ENCODE data around the gene TIGAR. TPM values are rescaled to one million over a fixed set of nuclear protein-coding genes. Genes with fewer than 3 reads are reported as not detected.

The TIGAR gene
- total and polyA plus RNA-seq, 2 donors (not counting 3 experiments of a cell fraction or from before 2014, with no cell fraction given) = 5.6 to 31.2 TPM

DNA sequence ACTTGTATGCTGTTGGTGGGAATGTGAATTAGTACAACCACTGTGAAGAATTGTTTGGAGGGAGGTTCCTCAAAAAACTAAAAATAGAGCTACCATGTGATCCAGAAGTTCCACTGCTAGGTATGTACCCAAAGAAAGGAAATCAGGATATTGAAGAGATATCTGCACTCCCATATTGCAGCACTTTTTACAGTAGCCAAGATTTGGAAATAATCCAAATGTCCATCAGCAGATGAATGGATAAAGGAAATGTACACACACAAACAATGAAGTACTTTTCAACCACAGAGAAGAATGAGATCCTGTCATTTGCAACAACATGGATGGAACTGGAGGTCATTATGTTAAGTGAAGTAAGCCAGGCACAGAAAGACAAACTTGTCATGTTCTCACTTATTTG, 25.9 kb downstream of the TIGAR start:
- ChIA-PET POLR2A (no interaction called here), CTCF (no interaction called here)
- H3K9ac ChIP-seq (replicated peaks; ENCODE audit: extremely low read depth, insufficient read depth, low read length) = no peak overlapping the region
- no peak overlapping the region for H3K4me2 ChIP-seq (ENCODE audit: insufficient read depth, low read length)
- H3K79me2 ChIP-seq (ENCODE audit: control insufficient read depth, insufficient read depth, low read length) = no peaks in the 10 kb centered on the region
- peak; percentile 4 for FAIRE-seq
- H3K9me3 ChIP-seq (replicated peaks; ENCODE audit: control insufficient read depth, insufficient read depth, low read length) = no peaks in the 10 kb centered on the region
- intact Hi-C loops (cut with micrococcal nuclease) = no loop called here
- no peaks in the 10 kb centered on the region for H4K20me1 ChIP-seq (replicated peaks; ENCODE audit: control insufficient read depth, extremely low read depth, insufficient read depth, low read length)
- no peaks in the 10 kb centered on the region for H3K4me1 ChIP-seq (ENCODE audit: control insufficient read depth, extremely low read depth, insufficient read depth, low read length)
- H3K27ac ChIP-seq (ENCODE audit: insufficient read depth, low read depth, low read length) = no peak overlapping the region
- H3K9me1 ChIP-seq (replicated peaks; ENCODE audit: control insufficient read depth, extremely low read depth, insufficient read depth, low read length) = no peaks in the 10 kb centered on the region
- peaks cover 3 to 4% of the 10 kb centered on the region in 2 experiments for H3K36me3 ChIP-seq (ENCODE audit: control insufficient read depth in 2 of 2, extremely low read depth in 1 of 2, insufficient read depth in 2 of 2, low read length in 2 of 2)
- H2AFZ ChIP-seq (ENCODE audit: low read depth, low read length) = no peak overlapping the region
- peak; percentile 9 for DNase-seq (ENCODE audit: low read depth, low spot score)
- TF ChIP-seq MYC (IDR thresholded peaks at IDR 0.05; ENCODE audit: low read depth, low read length) = no peak
- TF ChIP-seq, protein P1, sequence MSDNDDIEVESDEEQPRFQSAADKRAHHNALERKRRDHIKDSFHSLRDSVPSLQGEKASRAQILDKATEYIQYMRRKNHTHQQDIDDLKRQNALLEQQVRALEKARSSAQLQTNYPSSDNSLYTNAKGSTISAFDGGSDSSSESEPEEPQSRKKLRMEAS (IDR thresholded peaks at IDR 0.05; ENCODE audit: insufficient read depth, insufficient read length) = no peak
- no peak for TF ChIP-seq EZH2 (IDR thresholded peaks at IDR 0.05; ENCODE audit: borderline replicate concordance, low read depth, low read length, severe bottlenecking)
- TF ChIP-seq GATA2 (IDR thresholded peaks at IDR 0.05; ENCODE audit: insufficient read depth, insufficient read length, low read depth, low read length) = no peak
- no peak for TF ChIP-seq JUN (IDR thresholded peaks at IDR 0.05; ENCODE audit: borderline replicate concordance, insufficient read depth, insufficient read length, low read depth)
- TF ChIP-seq, protein P2, sequence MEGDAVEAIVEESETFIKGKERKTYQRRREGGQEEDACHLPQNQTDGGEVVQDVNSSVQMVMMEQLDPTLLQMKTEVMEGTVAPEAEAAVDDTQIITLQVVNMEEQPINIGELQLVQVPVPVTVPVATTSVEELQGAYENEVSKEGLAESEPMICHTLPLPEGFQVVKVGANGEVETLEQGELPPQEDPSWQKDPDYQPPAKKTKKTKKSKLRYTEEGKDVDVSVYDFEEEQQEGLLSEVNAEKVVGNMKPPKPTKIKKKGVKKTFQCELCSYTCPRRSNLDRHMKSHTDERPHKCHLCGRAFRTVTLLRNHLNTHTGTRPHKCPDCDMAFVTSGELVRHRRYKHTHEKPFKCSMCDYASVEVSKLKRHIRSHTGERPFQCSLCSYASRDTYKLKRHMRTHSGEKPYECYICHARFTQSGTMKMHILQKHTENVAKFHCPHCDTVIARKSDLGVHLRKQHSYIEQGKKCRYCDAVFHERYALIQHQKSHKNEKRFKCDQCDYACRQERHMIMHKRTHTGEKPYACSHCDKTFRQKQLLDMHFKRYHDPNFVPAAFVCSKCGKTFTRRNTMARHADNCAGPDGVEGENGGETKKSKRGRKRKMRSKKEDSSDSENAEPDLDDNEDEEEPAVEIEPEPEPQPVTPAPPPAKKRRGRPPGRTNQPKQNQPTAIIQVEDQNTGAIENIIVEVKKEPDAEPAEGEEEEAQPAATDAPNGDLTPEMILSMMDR (IDR thresholded peaks at IDR 0.05; ENCODE audit: extremely low read depth in 1 of 2, insufficient read depth in 1 of 2, low read depth in 1 of 2, low read length in 2 of 2) = no peak
- TF ChIP-seq POLR2A (IDR thresholded peaks at IDR 0.05; ENCODE audit: low read depth, low read length) = no peak
- no peak for TF ChIP-seq POLR2AphosphoS5 (IDR thresholded peaks at IDR 0.05; ENCODE audit: insufficient read depth, low read depth, low read length)
- TF ChIP-seq FOS (IDR thresholded peaks at IDR 0.05; ENCODE audit: borderline replicate concordance, insufficient read depth, low read length) = no peak
- no TSS peak for BruUV-seq (replicated peaks)
- H3K4me3 ChIP-seq (replicated peaks in 1 of 3; ENCODE audit: insufficient read depth in 1 of 3, low read depth in 1 of 3, low read length in 3 of 3) = no peak overlapping the region
- no peaks in the 10 kb centered on the region for H3K27me3 ChIP-seq (ENCODE audit: control insufficient read depth in 2 of 2, insufficient read depth in 2 of 2, low read length in 2 of 2)
- dilution Hi-C loops (cut with MboI; ENCODE audit: extremely low pct_ligation_motif_present, low sequenced_read_pairs) = no loop called here
